ENCODE data around the gene NOL4L. TPM values are rescaled to one million over a fixed set of nuclear protein-coding genes. Genes with fewer than 3 reads are reported as not detected.

Gene NOL4L
- polyA plus RNA-seq, 2 of the 4 experiments (the other 2 are of a cell fraction): 9.5 to 11.8 TPM

GRCh38 chr20:32592022-32592421, 6.9 kb upstream of the NOL4L start (continued):
- no peak for TF ChIP-seq PBX3 (IDR thresholded peaks at IDR 0.05)
- TF ChIP-seq GATA3 (IDR thresholded peaks at IDR 0.05; ENCODE audit: borderline replicate concordance): no peak

DNA sequence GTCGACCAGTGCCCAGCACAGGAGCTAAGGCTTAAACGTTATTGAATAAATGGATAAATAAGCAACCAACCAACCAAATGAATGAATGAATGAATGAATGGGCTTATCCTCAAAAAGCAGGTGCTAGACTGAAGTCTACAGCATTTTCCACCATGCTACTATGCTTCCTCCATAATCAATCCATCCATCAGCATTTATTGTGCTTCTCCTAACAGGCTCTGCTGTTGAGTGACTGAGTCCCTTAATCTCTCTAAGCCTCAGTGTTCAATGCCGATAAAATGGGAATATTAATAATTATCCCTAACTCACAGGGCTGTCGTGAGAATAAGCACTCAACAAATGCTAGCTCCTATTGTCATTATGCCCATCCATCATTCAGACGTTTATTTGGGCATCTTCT, 4.6 kb upstream of the NOL4L start:
- ChIA-PET CTCF (interaction anchor here (2.5 kb wide), 1 partner anchor 68 kb away, joined by 12 read pairs; no protein-coding TSS in a partner anchor), POLR2A (interaction anchor here (0.6 kb wide), 1 partner anchor 106 kb away, joined by 3 read pairs; no protein-coding TSS in a partner anchor)
- 65% methylated on average over 5 of the region's 5 CpGs for WGBS (ENCODE audit: missing lambda C conversion rate)
- FAIRE-seq: no peak
- TF ChIP-seq EHMT2 (IDR thresholded peaks at IDR 0.05; ENCODE audit: low read depth): no peak
- no peak for TF ChIP-seq TP53 (CRISPR knock-in tag; IDR thresholded peaks at IDR 0.05)
- no peak for DNase-seq (ENCODE audit: low read depth in 1 of 2, low spot score in 1 of 2)
- Histone ChIP-seq H3K4me2 (no peak overlapping the region), H3K4me3 (no peak overlapping the region), H3K9me3 (no peaks in the 10 kb centered on the region), H3K4me1 (0 out of 3 replicates have a peak, but pooled peaks cover 5% of the 10 kb centered on the region), H3K27ac (no peak overlapping the region)
- ATAC-seq: no peak

GRCh38 chr20:32589256-32589655, 4.1 kb upstream of the NOL4L start:
- FAIRE-seq (no peak), ATAC-seq (no peak), DNase-seq (ENCODE audit: low read depth in 1 of 2, low spot score in 1 of 2) (no peak)
- H3K4me2 ChIP-seq: no peak overlapping the region
- 0 out of 3 replicates have a peak, but pooled peaks cover 5% of the 10 kb centered on the region for H3K4me1 ChIP-seq
- ChIA-PET POLR2A (no interaction called here), CTCF (interaction anchor here (2.5 kb wide), 1 partner anchor 68 kb away, joined by 12 read pairs; no protein-coding TSS in a partner anchor)
- H3K27ac ChIP-seq: 0 out of 6 replicates have a peak overlapping the region, but pooled peaks of 1 of the 2 experiments have one; percentile 7
- H3K9me3 ChIP-seq: no peaks in the 10 kb centered on the region
- no peak for TF ChIP-seq MAFK (IDR thresholded peaks at IDR 0.05; ENCODE audit: partially characterized antibody)
- TF ChIP-seq NR3C1 (IDR thresholded peaks at IDR 0.05): no peak
- no peak for TF ChIP-seq RFX5 (IDR thresholded peaks at IDR 0.05)
- TF ChIP-seq, protein P1, sequence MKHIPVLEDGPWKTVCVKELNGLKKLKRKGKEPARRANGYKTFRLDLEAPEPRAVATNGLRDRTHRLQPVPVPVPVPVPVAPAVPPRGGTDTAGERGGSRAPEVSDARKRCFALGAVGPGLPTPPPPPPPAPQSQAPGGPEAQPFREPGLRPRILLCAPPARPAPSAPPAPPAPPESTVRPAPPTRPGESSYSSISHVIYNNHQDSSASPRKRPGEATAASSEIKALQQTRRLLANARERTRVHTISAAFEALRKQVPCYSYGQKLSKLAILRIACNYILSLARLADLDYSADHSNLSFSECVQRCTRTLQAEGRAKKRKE (CRISPR knock-in tag; IDR thresholded peaks at IDR 0.05; ENCODE audit: low read depth): no peak
- TF ChIP-seq, protein P2, sequence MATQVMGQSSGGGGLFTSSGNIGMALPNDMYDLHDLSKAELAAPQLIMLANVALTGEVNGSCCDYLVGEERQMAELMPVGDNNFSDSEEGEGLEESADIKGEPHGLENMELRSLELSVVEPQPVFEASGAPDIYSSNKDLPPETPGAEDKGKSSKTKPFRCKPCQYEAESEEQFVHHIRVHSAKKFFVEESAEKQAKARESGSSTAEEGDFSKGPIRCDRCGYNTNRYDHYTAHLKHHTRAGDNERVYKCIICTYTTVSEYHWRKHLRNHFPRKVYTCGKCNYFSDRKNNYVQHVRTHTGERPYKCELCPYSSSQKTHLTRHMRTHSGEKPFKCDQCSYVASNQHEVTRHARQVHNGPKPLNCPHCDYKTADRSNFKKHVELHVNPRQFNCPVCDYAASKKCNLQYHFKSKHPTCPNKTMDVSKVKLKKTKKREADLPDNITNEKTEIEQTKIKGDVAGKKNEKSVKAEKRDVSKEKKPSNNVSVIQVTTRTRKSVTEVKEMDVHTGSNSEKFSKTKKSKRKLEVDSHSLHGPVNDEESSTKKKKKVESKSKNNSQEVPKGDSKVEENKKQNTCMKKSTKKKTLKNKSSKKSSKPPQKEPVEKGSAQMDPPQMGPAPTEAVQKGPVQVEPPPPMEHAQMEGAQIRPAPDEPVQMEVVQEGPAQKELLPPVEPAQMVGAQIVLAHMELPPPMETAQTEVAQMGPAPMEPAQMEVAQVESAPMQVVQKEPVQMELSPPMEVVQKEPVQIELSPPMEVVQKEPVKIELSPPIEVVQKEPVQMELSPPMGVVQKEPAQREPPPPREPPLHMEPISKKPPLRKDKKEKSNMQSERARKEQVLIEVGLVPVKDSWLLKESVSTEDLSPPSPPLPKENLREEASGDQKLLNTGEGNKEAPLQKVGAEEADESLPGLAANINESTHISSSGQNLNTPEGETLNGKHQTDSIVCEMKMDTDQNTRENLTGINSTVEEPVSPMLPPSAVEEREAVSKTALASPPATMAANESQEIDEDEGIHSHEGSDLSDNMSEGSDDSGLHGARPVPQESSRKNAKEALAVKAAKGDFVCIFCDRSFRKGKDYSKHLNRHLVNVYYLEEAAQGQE (IDR thresholded peaks at IDR 0.05): no peak
- no peak for TF ChIP-seq HOXA7 (CRISPR knock-in tag; IDR thresholded peaks at IDR 0.05)
- H3K4me3 ChIP-seq: no peak overlapping the region
- 50% methylated on average over 4 of the region's 5 CpGs for WGBS (ENCODE audit: missing lambda C conversion rate)

DNA sequence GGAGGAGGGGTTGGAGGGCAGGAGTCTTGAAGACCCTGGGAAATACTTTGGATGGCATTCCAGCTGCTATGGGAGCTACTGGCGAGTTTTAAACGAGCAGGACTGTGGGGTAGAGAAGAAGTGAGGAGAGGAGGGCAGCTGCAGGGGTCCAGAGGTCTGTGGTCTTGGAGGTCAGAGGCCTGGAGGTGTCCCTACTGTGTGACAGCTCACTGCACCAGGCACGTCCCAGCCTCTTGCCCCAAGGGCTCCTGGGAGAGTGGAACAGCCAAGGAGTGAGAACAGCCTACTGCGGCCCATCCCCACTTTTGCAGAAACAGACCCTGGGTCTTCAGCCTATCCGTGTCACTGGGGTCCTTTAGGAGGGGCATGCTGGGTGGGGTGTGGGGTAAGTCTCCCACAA, 2.9 kb upstream of the NOL4L start:
- CTCF ChIA-PET: interaction anchor here (1.2 to 2.5 kb wide), 5 partner anchors 8 to 66 kb away, joined by 4 to 12 read pairs (median 7); no protein-coding TSS in a partner anchor
- FAIRE-seq: no peak
- POLR2A ChIA-PET: no interaction called here
- no peak for ATAC-seq
- Histone ChIP-seq H3K4me1 (0 out of 3 replicates have a peak, but pooled peaks cover 5% of the 10 kb centered on the region), H3K4me2 (no peak overlapping the region), H3K9me3 (no peaks in the 10 kb centered on the region), H3K4me3 (no peak overlapping the region), H3K27ac (no peak overlapping the region)
- TF ChIP-seq ZC3H11A (IDR thresholded peaks at IDR 0.05) (no peak), MYC (IDR thresholded peaks at IDR 0.05; ENCODE audit: borderline replicate concordance, low read length) (no peak), RFX5 (IDR thresholded peaks at IDR 0.05) (no peak), CHD2 (IDR thresholded peaks at IDR 0.05; ENCODE audit: low read length, partially characterized antibody) (no peak), ZNF302 (CRISPR knock-in tag; IDR thresholded peaks at IDR 0.05) (no peak), RNF2 (IDR thresholded peaks at IDR 0.05; ENCODE audit: borderline replicate concordance, low read depth) (no peak), GATA3 (IDR thresholded peaks at IDR 0.05; ENCODE audit: borderline replicate concordance) (no peak), KDM5A (IDR thresholded peaks at IDR 0.05) (no peak)
- 62% methylated on average over 5 of the region's 5 CpGs for WGBS (ENCODE audit: missing lambda C conversion rate)
- DNase-seq (ENCODE audit: low read depth in 1 of 2, low spot score in 1 of 2): no peak
